Suprapubic skin (tissue), 4 donors: ENCODE results near the gene CTNNA2. TPM values are rescaled to one million over a fixed set of nuclear protein-coding genes. Genes with fewer than 3 reads are reported as not detected.

Experiments used
- DNase-seq, 2 donors: peaks; one replicate each; pipeline ENCODE4 v3.0.0-alpha.2; 2019; ENCODE audit warnings: low spot score in 2 of 2
- H3K27ac ChIP-seq: fragments of 200-600 bp; sonication (generic); one replicate; pipeline ENCODE4 v1.5.1; 2019
- H3K27me3 ChIP-seq: fragments of 200-600 bp; sonication (generic); one replicate; pipeline ENCODE4 v1.5.1; 2019
- H3K36me3 ChIP-seq: fragments of 200-600 bp; sonication (generic); one replicate; pipeline ENCODE4 v1.5.1; 2019
- H3K4me1 ChIP-seq: fragments of 200-600 bp; sonication (generic); one replicate; pipeline ENCODE4 v1.5.1; 2019
- H3K4me3 ChIP-seq: fragments of 200-600 bp; sonication (generic); one replicate; pipeline ENCODE4 v1.5.1; 2019; ENCODE audit warnings: mild to moderate bottlenecking
- H3K9me3 ChIP-seq: fragments of 200-600 bp; sonication (generic); one replicate; pipeline ENCODE4 v1.5.1; 2019
- CTCF ChIP-seq, 2 donors: fragments of 200-600 bp in 1 of 2; fragments of 450-650 bp in 1 of 2; sonication (generic) in 1 of 2; IDR thresholded peaks; one replicate each; pipeline ENCODE4 v1.5.1; 2016 to 2019; ENCODE audit warnings: antibody characterized with exemption in 2 of 2, mild to moderate bottlenecking in 1 of 2, moderate library complexity in 1 of 2
- EP300 ChIP-seq: sonication (generic); formaldehyde crosslinking; IDR thresholded peaks from one replicate; pipeline ENCODE4 v1.6.1; 2017; ENCODE audit warnings: antibody characterized with exemption
- POLR2A ChIP-seq, 2 donors: fragments of 450-650 bp; IDR thresholded peaks; one replicate each; pipeline ENCODE4 v1.6.1; 2017; ENCODE audit warnings: antibody characterized with exemption in 2 of 2, mild to moderate bottlenecking in 2 of 2, moderate library complexity in 2 of 2
- POLR2AphosphoS5 ChIP-seq, 3 donors: sonication (generic); formaldehyde crosslinking; IDR thresholded peaks; one replicate each; pipeline ENCODE4 v1.6.1; 2017; ENCODE audit warnings: antibody characterized with exemption in 3 of 3
- WGBS: methylation state at CpG from one replicate; pipeline ENCODE4 v1.1.5; 2018; 5-methylcytosine and 5-hydroxymethylcytosine counted together
- total RNA-seq, 4 donors: library from RNA; depleted of rRNA; stranded (reverse); fragments of >200 nt; gene quantifications; one replicate each; pipeline ENCODE4 v1.1.0, GENCODE V29; 2016

The CTNNA2 gene
- total RNA-seq, 4 donors from 2014 or later: 0.15 to 0.21 TPM; not detected in 2

GRCh38 chr2:79573895-79574674 lies 61.2 kb downstream of the CTNNA2 start:
- no peak for DNase-seq
- 82% methylated on average over 6 of the region's 6 CpGs for WGBS
- H3K27ac ChIP-seq: no peak overlapping the region
- no peak overlapping the region for H3K4me3 ChIP-seq
- H3K4me1 ChIP-seq: no peaks in the 10 kb centered on the region
- no peaks in the 10 kb centered on the region for H3K27me3 ChIP-seq
- TF ChIP-seq EP300: no peak
- TF ChIP-seq POLR2AphosphoS5 (IDR thresholded peaks at IDR 0.05): no peak
- no peak for TF ChIP-seq CTCF (IDR thresholded peaks at IDR 0.05)
- no peak for TF ChIP-seq POLR2A (IDR thresholded peaks at IDR 0.05)
- H3K9me3 ChIP-seq: no peaks in the 10 kb centered on the region
- no peaks in the 10 kb centered on the region for H3K36me3 ChIP-seq

- Histone ChIP-seq H3K27me3 (no peaks in the 10 kb centered on the region), H3K36me3 (no peaks in the 10 kb centered on the region), H3K4me3 (no peak overlapping the region), H3K27ac (no peak overlapping the region), H3K9me3 (no peaks in the 10 kb centered on the region), H3K4me1 (no peaks in the 10 kb centered on the region)
- TF ChIP-seq EP300 (no peak), POLR2AphosphoS5 (IDR thresholded peaks at IDR 0.05) (no peak), CTCF (IDR thresholded peaks at IDR 0.05) (no peak), POLR2A (IDR thresholded peaks at IDR 0.05) (no peak)
- no peak for DNase-seq
- 55% methylated on average over 4 of the region's 4 CpGs for WGBS
Observed at GRCh38 chr2:79576451-79576850, 63.6 kb downstream of the CTNNA2 start.

- 74% methylated on average over 1 of the region's 1 CpG for WGBS
Observed at GRCh38 chr2:79578952-79579351, 66.1 kb downstream of the CTNNA2 start.

GRCh38 chr2:79580175-79580574 lies 67.3 kb downstream of the CTNNA2 start:
- H3K9me3 ChIP-seq: no peaks in the 10 kb centered on the region
- H3K4me1 ChIP-seq: no peaks in the 10 kb centered on the region
- H3K27me3 ChIP-seq: no peaks in the 10 kb centered on the region
- DNase-seq: no peak
- H3K4me3 ChIP-seq: no peak overlapping the region
- no peaks in the 10 kb centered on the region for H3K36me3 ChIP-seq
- WGBS: 86% methylated on average over 6 of the region's 6 CpGs
- TF ChIP-seq POLR2AphosphoS5 (IDR thresholded peaks at IDR 0.05) (no peak), POLR2A (IDR thresholded peaks at IDR 0.05) (no peak), CTCF (IDR thresholded peaks at IDR 0.05) (no peak), EP300 (no peak)
- H3K27ac ChIP-seq: no peak overlapping the region

More at GRCh38 chr2:79578952-79579351, 66.1 kb downstream of the CTNNA2 start:
- Histone ChIP-seq H3K27ac (no peak overlapping the region), H3K4me1 (no peaks in the 10 kb centered on the region), H3K36me3 (no peaks in the 10 kb centered on the region), H3K4me3 (no peak overlapping the region), H3K9me3 (no peaks in the 10 kb centered on the region), H3K27me3 (no peaks in the 10 kb centered on the region)
- DNase-seq: no peak
- no peak for TF ChIP-seq POLR2AphosphoS5 (IDR thresholded peaks at IDR 0.05)
- no peak for TF ChIP-seq EP300
- no peak for TF ChIP-seq CTCF (IDR thresholded peaks at IDR 0.05)
- no peak for TF ChIP-seq POLR2A (IDR thresholded peaks at IDR 0.05)

GRCh38 chr2:79585701-79586433 lies 73.0 kb downstream of the CTNNA2 start:
- H3K4me3 ChIP-seq: no peak overlapping the region
- WGBS: 41% methylated on average over 11 of the region's 11 CpGs
- H3K27me3 ChIP-seq: no peaks in the 10 kb centered on the region
- no peaks in the 10 kb centered on the region for H3K36me3 ChIP-seq
- TF ChIP-seq POLR2AphosphoS5 (IDR thresholded peaks at IDR 0.05) (no peak), POLR2A (IDR thresholded peaks at IDR 0.05) (no peak), EP300 (no peak), CTCF (IDR thresholded peaks at IDR 0.05) (no peak)
- no peaks in the 10 kb centered on the region for H3K9me3 ChIP-seq
- no peak for DNase-seq
- H3K27ac ChIP-seq: no peak overlapping the region
- no peaks in the 10 kb centered on the region for H3K4me1 ChIP-seq
